Fibroblast of skin of abdomen (primary cell): ENCODE results near the gene HSFX3.
A peak's percentile ranks its signal among the peaks of the same experiment; 100 is the strongest.
"Not testable (repeated sequence)": the region's sequence is repeated elsewhere in the genome, so short reads cannot be mapped to it uniquely, and the experiment has no call there.

ENCODE experiments used
- DNase-seq: peaks from one replicate; pipeline ENCODE4 v3.0.0-alpha.2; 2013

Gene HSFX3

DNA sequence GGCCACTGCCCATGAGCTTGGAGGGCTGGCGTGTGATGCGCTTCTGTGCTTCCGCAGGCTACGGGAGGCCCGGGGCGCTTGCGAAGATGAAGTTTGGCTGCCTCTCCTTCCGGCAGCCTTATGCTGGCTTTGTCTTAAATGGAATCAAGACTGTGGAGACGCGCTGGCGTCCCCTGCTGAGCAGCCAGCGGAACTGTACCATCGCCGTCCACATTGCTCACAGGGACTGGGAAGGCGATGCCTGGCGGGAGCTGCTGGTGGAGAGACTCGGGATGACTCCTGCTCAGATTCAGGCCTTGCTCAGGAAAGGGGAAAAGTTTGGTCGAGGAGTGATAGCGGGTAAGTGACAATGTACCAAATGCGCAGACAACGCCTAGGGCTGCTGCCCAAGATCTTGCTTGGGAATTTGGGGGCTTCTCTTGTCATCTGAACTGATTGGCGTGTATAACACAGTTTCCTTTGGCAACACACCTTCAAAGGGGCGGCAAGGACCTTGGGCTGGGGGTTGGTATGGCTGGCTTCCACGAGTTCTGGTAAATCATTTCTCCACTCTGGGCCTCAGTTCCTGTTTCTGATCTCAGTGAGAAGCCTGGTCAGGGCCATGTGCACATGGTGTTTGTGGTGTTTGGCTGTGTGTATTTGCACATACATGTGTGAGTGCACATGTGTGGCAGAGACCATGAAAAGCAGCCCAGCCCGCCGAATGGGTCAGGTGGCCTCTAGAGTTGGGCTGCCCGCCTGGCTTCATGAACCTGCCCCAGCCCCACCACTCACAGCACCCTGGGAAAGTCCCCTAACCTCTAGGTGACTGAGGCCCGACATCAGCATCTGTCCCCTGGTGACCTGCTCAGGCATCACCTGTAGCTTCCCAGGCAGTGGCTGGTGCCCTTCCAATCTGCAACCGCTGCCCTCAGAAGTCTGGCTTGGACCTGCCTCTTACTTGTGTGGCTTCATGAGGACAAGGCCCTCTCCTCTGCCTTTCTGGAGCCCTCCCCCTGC is 3.9 kb downstream of the HSFX3 start:
- DNase-seq = peak; percentile 3

DNA sequence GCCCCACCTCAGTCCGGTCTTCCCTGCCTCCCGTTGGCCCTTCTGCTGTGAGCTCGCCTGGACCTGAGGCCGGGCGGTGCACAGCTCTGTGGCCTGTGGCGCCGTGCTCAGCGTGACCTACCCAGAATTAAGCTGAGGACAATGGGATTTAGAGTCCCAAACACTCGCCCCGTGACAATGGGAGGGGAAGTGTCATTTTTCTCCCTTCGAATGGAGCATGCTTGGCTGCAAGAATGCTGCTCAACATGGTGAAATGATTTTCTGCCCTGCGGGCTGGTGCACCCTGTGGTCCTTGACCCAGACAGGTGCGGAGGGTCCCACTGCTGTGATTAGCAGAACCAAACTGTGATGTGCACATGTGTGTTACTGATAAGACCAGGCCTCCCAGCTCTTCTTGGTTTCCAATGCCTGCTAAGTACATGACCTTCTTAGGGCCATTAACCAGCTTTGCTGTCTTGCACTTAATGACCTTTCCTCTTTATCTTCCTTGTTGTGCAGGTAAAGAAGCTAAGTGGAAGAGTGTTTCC is 8.1 kb downstream of the HSFX3 start:
- no peak for DNase-seq

DNA sequence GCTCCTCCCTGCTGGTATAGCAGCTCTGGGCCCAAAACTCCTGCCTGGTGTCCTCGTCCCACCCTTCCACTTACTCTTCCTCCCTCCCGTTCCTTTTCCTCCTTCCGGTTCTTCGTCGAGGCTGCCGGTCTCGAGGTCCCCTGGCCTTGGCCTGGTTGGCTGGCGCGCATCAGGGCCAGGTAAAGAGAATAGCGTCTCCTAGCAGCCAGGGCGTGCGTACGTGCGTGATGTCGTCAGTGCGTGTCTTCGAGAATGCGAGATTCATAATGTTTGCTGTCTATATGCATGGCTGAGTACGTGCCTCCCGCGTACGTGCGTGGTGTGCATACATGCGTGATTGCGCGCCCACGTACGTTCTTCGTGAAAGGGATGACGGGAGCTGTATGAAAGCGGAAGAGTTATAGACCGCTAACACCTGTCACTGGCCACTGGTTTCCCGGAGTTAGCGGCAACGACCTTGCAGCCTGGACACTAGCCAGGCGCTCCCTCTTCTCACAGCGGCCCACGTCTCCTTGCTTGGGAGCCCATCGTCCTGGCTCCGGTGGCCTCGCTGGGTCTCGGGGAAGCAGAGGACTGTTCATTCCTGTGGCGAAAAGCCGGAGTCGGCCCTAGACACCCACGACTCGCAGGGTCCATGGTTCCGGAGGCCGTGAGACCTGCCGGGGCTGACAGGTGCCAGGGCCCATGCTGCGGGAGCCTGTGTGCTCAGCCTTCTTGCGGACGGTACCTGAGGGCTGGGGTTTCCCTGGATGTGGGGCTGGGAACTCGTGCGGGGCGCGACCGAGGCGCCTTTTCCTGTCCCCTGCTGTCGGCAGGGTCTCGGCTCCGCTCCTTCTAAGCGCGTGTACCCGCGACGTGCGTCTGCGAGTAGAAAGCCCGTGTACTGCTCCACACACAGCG is 8.9 kb downstream of the HSFX3 start, which contains the start of gene EOLA1:
Gene EOLA1 (plus strand): TSS at position 392 of the 900 bp plus-strand sequence. CDS start 4,619 bp downstream, outside the sequence.
- DNase-seq = peak; percentile 95

DNA sequence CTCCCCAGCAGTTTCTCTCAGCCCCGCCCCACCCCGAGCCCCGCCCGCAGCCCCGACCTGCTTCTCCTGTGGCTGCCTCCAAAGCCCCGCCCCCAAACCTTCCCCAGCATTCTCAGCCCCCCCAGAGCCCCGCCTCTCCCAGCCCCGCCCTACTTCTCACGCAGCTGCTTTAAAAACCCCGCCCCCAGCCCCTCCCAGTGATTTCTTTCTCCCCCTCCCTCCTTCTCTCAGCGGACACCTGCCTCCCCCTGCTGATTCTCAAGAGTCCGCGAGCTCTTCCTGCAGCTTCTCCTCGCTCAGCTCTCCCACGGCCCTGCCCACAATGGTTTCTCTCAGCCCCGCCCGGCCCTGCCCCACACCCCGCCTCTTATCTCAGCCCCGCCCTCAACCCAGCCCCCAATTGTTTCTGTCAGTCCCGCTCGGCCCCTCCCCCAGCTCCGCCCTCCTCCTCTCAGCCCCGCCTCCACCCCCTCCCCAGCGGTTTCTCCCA is 9.5 kb downstream of the HSFX3 start:
- peak; percentile 91 for DNase-seq

DNA sequence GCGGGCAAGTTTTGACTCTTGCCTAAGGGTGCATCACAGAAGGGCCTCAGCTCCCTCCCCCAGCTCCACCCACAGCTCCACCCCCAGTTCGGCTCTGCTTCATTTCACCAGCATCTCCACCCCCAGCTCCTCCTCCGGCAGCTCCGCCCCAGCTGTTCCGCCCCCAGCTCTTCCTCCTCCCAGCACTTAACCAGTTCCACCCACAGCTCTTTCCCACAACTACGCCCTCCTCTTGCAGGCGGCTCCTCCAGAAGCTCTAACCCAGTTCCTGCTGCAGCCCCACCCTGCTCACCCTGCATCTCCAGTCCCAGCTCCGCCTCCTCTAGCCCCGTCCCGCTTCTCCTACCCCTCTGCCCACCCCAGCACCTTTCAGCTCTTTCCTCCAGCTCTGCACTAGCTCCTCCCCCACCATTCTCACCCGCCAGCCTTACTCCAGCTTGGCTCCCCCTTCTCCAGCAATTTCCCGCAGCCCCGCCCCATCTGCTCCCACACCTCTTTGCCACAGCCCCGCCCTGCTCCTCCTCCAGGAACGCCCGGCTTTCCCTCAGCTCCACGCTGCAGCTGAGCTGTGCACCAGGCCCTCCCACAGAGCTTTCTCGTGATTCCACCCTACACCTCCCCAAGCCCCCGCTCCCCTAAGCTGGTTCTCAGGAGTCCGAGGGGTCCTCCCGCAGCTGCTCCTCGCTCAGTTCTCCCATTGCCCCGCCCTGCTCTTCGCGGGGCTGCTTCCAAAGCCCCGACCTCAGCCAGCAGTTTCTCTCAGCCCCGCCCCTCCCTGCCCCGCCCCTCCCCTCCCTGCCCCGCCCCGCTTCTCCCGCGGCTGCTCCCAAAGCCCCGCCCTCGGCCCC is 10.2 kb downstream of the HSFX3 start:
- DNase-seq = peak; percentile 93

DNA sequence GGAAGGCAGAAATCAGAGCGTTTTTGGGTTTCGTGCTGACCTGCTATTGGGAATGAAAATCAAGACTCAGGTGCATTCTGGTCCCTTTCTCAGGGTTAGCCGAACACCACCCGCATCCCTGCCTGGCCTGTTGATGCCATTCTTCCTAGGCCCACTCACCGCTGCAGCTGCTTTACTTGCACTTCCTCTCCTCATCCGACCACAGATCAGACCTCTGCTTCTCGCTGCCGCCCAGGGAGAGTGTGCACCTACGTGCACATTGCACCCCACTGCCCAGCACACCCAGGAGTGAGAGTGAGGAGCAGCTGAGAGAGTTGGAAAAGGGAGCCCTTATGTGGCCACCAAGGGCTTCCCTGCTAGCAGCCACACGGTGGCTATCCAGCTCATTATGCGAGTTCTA is 12.2 kb downstream of the HSFX3 start:
- not testable (repeated sequence) for DNase-seq

DNA sequence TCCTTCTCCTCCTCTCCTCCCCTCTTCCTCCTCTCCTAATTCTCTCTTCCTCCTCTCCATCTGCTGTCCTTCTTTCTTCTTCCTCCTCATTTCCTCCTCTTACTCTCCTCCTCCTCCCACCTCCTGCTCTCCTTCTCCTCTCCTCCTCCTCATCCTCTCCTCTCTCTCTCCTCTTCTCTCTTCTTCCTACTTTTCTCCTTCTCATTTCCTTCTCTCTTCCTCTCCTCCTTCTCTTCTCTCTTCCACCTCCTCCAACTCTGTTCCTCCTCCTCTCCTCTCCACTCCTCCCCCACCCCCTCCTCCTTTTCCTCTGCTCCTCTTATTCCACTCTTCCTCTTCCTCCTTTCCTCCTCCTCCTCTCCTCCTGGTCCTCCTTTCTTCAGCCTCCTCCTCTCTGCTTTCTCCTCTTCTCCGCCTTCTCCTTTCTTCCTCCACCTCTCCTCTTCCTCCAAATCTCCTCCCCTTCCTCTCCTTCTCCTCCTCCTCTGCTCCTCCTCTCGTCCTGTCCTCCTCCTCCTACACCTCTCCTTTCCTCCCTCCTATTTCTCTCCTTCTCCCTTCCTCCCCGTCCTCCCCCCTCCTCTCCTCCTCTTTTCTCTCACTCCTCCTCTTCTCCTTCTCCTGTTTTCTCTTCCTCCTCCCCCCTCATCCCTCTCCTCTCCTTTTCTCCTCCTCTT is 14.7 kb downstream of the HSFX3 start:
- DNase-seq = not testable (repeated sequence)

DNA sequence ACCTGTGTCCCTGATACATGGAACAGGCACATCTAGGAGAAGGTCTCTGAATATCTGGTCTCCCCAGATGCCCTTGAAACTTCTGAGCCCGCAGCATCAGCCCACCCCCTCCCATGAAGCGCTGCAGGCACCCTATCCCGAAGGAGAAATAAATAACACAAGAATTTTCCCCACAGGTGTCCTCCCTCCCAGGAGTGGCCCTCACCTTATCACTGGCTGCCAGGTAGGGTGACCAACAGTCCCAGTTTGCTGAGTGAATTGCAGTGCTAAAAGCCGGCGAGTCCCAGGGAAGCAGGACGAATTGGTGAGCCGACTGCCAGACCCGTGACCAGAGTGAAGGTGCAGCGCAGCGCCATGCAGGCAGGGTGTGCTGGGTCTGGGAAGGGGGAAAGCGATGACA is 15.7 kb downstream of the HSFX3 start:
- not testable (repeated sequence) for DNase-seq

DNA sequence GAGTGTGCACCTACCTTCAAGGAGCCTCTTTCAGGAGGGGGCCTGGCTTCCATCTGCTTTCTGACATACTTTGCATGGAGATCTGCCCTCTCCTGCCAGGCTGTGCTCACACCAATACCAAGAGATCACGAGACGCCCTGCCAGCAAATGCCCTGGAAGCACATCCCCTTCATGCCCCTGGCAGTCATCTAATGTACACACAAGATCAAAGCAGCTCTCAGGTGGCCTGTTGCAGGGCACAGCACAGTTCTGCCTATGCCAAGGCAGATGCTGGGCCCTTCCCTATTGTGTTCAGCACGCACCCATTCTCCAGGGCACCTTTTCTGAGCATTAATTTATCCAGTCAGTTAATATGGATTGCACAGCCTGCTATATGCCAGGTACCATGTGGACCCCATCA is 16.9 kb downstream of the HSFX3 start:
- DNase-seq = not testable (repeated sequence)

DNA sequence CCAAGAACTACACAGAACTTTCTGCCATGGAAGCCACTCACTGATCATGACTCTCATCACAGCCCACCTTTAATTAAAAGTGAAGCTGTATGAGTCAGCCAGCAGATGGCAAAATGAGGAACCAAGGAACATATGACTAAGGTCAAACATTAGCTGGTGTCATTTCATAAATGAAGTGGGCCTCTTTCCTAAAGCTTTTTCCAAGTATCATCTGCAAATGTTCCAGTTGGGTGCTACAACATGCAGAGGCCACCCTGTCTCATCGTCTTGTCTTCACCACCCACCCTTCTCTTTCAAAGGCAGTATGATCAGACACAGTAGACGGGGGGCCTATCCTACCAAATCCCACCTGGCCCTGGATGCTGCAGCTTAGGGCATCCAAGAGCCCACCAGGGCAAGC is 18.1 kb downstream of the HSFX3 start:
- no peak for DNase-seq

DNA sequence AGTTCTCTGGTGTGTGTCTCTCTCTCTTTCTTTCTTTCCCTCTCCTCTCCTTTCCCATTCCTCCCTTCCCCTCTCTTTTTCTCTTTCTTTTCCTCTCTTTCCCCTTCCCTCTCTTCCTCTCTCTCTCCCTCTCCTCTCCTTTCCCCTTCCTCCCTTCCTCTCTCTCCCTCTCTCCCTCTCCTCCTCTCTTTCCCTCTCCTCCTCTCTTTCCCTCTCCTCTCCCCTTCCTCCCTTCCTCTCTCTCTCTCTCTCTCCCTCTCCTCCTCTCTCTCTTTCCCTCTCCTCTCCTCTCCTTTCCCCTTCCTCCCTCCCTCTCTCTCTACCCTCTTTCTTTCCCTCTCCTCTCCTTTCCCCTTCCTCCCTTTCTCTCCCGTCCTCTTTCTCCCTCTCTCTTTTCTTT is 21.3 kb downstream of the HSFX3 start:
- no peak for DNase-seq

DNA sequence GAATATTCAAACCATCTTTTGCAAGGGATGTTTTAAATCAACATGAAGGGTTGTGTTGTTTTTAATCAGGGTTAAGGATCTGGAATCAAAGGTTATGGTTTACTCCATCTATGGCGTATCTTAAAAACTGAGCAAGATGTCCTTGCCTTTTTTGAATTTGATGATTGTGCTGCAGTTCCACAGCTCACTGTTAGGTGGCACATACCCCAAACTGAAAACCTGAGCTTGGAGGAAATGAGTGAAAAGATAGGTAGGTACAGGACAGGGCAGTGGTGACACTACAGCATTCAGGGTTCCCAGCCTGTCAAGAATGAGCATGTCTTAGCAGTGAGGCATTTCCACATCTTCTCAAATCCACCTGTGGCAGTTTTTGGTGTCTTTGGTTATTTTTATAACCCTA is 22.0 kb downstream of the HSFX3 start:
- DNase-seq = peak; percentile 10

DNA sequence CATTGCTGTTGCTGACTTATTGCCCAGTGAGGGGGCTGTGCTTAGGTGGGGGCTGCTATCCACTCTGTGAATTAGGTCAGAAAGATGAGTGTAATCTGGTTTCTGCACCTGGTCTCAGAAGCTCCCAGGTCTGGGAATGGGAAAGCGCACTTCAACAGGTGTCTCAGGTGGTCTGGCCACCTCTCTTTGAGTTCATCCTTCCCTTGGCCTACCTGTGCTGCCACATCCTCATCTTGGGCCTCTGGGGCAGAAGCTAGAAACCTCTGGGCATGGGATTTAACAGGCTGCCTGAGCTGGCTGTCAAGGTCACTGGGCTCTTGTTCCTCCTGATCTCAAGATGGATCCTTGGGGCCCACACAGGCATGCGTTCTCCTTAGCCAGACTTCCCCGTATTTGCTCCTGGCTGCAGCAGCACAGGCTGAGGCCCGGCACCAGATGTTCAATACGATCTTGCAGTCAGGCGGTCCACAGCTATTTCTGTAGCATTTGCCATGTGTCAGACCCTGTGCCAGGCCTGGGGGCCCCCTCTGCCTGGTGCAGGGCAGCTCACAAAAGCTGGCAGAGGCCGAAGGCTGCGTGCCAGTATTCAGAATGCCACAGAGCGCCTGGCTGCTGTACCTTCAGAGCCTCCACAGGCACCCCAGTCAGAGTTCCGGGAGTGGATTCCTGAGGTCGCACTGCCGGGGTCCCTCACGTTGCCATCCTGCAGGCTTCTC is 23.2 kb downstream of the HSFX3 start:
- not testable (repeated sequence) for DNase-seq

DNA sequence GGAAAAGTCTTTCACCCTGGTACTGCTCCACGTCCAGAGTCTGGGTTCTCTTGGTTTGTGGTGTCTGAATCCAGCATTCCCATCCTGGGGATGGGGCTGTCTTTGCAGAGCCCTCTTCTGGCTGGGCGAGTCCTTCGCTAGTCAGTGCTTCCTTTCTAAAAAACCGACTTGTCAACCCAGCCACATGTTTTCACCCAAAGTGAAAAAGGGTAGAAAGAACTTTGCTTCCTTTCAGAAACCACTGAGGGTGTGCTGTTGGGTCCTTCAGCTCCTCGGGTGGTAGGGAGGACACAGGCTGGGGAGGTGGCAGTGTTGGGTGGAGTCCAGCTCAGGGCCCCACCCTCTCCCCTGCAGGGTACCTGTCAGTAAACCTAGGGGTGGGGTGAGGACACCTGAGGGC is 23.8 kb downstream of the HSFX3 start:
- DNase-seq = not testable (repeated sequence)

DNA sequence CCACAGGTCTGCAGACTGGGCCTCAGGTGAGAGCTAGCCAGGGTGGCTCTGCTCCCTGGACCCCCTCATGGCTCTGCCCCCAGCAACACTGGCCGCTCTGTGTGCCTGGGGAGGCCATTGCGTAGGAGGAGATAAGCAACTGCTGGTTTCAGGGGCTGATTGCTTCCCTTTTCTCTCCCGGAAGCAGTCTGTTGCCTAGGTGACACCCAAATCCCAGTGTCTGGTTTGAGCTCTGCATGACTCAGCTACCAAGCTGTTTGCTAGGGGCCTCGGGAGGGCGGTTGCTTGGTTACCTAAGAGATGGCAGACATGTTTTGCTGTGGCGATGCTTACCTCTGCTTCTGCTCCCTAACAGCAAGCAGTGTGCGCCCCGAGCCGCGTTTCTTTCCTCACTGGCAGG is 24.3 kb downstream of the HSFX3 start:
- peak; percentile 66 for DNase-seq

DNA sequence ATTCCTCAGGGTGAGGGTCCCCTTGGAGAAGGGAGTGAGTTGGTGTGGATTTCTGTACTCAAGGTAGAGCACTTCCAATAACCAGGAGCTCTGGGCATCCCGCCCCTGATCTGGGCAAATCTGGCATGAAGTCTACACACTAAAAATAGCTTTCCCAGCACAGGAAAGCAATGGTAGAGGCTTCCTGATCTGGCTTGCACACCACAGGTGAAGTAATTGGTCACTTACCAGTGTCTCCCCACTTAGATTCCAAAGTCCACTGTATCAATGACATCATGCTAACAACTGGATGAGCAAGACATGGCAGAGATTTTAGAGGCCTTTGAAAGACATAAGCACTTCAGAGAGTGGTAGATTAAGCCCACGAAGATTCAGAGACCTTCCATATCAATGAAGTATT is 26.8 kb downstream of the HSFX3 start:
- DNase-seq = no peak

DNA sequence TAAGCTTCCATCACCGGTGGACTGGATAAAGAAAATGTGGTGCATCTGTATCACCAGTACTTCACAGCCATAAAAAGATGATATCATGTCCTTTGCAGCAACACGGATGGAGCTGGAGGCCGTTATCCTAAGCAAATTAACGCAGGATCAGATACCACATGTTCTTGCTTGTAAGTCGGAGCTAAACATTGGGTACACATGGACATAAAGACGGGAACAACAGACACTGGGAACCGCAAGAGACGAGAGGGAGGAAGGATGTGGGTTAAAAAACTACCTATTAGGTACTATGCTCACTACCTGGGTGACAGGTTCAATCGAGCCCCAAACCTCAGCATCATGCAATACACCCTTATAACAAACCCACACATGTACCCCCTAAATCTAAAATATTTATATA is 28.3 kb downstream of the HSFX3 start:
- DNase-seq = no peak

DNA sequence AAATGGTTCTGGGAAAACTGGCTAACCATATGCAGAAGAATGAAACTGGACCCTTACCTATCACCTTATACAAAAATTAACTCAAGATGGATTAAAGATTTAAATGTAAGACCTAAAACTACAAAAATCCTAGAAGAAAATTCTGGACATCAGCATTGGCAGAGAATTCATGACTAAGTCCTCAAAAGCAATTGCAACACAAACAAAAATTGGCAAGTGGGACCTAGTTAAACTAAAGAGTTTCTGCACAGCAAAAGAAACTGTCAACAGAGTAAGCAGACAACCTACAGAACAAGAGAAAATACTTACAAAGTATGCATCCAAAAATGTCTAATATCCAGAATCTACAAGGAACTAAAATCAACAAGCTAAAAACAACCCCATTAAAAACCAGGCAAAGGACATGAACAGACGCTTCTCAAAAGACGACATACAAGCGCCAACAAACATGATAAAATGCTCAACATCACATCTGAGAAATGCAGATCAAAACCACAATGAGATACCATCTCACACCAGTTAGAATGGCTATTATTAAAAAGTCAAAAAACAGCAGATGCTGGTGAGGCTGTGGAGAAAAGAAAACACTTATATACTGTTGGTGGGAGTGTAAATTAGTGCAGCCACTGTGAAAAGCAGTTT is 29.0 kb downstream of the HSFX3 start:
- not testable (repeated sequence) for DNase-seq

DNA sequence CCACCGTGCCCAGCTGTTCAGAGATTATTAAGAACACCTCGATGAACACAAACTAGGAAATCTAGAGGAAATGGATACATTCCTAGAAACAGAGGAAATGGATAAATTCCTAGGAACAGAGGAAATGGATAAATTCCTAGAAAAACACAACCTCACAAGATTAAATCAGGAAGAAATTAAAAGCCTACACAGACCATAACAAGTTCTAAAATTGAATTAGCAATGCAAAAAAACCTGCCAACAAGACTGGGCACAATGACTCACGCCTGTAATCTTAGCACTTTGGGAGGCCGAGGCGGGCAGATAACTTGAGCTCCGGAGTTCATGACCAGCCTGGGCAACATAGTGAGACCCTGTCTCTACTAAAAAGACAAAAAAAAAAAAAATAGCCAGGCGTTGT is 31.5 kb downstream of the HSFX3 start:
- no peak for DNase-seq

DNA sequence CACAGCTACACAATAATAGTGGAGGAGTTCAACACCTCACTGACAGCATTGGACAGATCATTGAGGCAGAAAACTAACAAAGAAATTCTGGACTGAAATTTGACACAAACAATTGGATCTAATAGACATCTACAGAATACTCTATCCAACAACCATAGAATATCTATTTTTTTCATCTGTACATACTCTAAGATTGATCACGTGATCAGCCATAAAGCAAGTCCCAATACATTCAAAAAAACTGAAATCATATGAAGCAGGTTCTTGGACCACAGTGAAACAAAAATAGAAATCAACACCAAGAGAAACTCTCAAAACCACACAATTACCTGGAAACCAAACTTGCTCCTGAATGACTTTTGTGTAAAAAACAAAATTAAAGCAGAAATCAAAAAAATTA is 32.4 kb downstream of the HSFX3 start:
- DNase-seq = no peak
